ENCODE results near the gene CTDSPL.

The CTDSPL gene

DNA sequence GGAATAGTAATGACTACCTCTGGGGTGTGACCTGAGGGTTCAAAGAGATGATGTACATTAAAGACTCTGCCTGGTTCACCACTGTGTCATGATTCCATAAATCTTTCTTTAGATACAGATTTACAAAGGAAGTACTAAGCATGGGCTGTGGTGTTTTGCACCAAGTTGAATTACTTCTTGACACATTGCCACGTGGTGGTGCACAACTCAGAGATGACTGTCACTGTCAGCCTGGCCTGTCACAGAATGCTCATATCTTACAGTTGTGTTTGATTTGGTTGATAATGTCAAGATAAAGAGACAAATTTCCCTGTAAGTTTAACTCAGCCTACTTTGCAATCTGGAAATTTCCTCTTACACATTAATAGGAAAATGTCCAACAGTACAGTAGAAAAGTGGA lies 3.2 kb downstream of the CTDSPL start:
- no peak for TF ChIP-seq CTCF (IDR thresholded peaks at IDR 0.05; ENCODE audit: low read length, missing control alignments)
- H3K4me3 ChIP-seq (replicated peaks; ENCODE audit: low read depth, low read length): no peak overlapping the region
- no peak for DNase-seq (ENCODE audit: low read depth)

GRCh38 chr3:37867144-37867543 lies 5.5 kb downstream of the CTDSPL start:
- H3K4me3 ChIP-seq (replicated peaks; ENCODE audit: low read depth, low read length): no peak overlapping the region
- no peak for DNase-seq (ENCODE audit: low read depth)
- no peak for TF ChIP-seq CTCF (IDR thresholded peaks at IDR 0.05; ENCODE audit: low read length, missing control alignments)

- TF ChIP-seq CTCF (IDR thresholded peaks at IDR 0.05; ENCODE audit: low read length, missing control alignments): no peak
- no peak overlapping the region for H3K4me3 ChIP-seq (replicated peaks; ENCODE audit: low read depth, low read length)
- no peak for DNase-seq (ENCODE audit: low read depth)
These were observed 10.2 kb downstream of the CTDSPL start for GRCh38 chr3:37871858-37872257.

DNA sequence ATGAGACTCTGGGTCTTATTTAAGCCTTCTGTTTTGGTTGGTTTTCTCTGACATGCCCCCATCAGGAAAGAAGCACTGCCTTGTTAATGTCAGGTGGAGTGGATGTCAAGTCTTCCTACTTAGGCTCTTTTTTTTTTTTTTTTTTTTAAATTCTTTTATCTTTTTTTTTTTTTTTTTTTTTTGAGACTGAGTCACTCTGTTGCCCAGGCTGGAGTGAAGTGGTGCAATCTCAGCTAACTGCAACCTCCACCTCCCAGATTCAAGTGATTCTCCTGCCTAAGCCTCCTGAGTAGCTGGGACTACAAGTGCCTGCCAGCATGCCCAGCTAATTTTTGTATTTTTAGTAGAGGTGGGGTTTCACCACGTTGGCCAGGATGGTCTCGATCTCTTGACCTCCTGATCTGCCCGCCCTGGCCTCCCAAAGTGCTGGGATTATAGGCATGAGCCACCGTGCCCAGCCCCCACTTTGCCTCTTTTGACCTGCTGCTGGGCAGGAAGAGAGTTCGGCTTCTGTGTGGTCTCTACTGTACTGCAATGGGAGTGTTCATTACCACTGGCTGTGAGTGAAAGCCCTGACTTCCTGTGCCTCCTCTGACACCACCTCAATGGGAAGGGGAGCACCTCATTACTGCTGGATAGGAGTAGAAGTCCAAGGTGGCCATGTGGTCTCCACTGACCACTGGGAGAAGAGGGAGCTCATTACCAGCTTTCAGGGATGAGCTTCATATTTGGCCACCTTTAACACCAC lies 10.9 kb downstream of the CTDSPL start:
- H3K4me3 ChIP-seq (replicated peaks; ENCODE audit: low read depth, low read length): no peak overlapping the region
- no peak for TF ChIP-seq CTCF (IDR thresholded peaks at IDR 0.05; ENCODE audit: low read length, missing control alignments)
- peak; percentile 39 for DNase-seq (ENCODE audit: low read depth)

- no peak for TF ChIP-seq CTCF (IDR thresholded peaks at IDR 0.05; ENCODE audit: low read length, missing control alignments)
- H3K4me3 ChIP-seq (replicated peaks; ENCODE audit: low read depth, low read length): no peak overlapping the region
- no peak for DNase-seq (ENCODE audit: low read depth)
These were observed 14.6 kb downstream of the CTDSPL start for GRCh38 chr3:37876279-37876678.

GRCh38 chr3:37882711-37883110 lies 21.0 kb downstream of the CTDSPL start:
- no peak for DNase-seq (ENCODE audit: low read depth)
- TF ChIP-seq CTCF (IDR thresholded peaks at IDR 0.05; ENCODE audit: low read length, missing control alignments): no peak
- H3K4me3 ChIP-seq (replicated peaks; ENCODE audit: low read depth, low read length): no peak overlapping the region

DNA sequence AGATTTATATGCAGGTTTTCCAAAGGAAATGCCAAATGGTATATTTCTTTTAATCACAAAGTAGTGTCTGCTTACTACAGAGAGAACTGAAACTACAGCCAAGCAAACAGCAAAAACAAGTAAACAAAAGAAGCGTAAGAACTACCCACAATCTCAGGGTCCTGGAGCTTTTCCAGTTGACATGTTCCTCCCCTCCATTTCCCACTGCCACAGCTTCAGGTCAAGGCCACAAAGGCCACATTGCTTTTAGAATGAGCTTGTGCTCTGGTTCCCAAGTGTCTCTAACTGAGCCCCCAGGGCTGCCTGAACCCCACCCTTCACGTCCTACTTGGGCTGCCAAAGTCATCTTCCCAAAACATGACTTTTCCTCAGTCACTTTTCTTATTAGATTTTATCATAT lies 24.1 kb downstream of the CTDSPL start:
- DNase-seq (ENCODE audit: low read depth): no peak
- TF ChIP-seq CTCF (IDR thresholded peaks at IDR 0.05; ENCODE audit: low read length, missing control alignments): no peak
- H3K4me3 ChIP-seq (replicated peaks; ENCODE audit: low read depth, low read length): no peak overlapping the region
